Suprapubic skin (tissue), 4 donors: Measurements from ENCODE around the gene DNAI1. TPM values are rescaled to one million over a fixed set of nuclear protein-coding genes. Genes with fewer than 3 reads are reported as not detected.

Source experiments
- DNase-seq, 2 donors: peaks; one replicate each; pipeline ENCODE4 v3.0.0-alpha.2; 2019; ENCODE audit warnings: low spot score in 2 of 2
- H3K27ac ChIP-seq: fragments of 200-600 bp; sonication (generic); one replicate; pipeline ENCODE4 v1.5.1; 2019
- H3K27me3 ChIP-seq: fragments of 200-600 bp; sonication (generic); one replicate; pipeline ENCODE4 v1.5.1; 2019
- H3K36me3 ChIP-seq: fragments of 200-600 bp; sonication (generic); one replicate; pipeline ENCODE4 v1.5.1; 2019
- H3K4me1 ChIP-seq: fragments of 200-600 bp; sonication (generic); one replicate; pipeline ENCODE4 v1.5.1; 2019
- H3K4me3 ChIP-seq: fragments of 200-600 bp; sonication (generic); one replicate; pipeline ENCODE4 v1.5.1; 2019; ENCODE audit warnings: mild to moderate bottlenecking
- H3K9me3 ChIP-seq: fragments of 200-600 bp; sonication (generic); one replicate; pipeline ENCODE4 v1.5.1; 2019
- EP300 ChIP-seq: sonication (generic); formaldehyde crosslinking; IDR thresholded peaks from one replicate; pipeline ENCODE4 v1.6.1; 2017; ENCODE audit warnings: antibody characterized with exemption
- POLR2A ChIP-seq, 2 donors: fragments of 450-650 bp; IDR thresholded peaks; one replicate each; pipeline ENCODE4 v1.6.1; 2017; ENCODE audit warnings: antibody characterized with exemption in 2 of 2, mild to moderate bottlenecking in 2 of 2, moderate library complexity in 2 of 2
- POLR2AphosphoS5 ChIP-seq, 3 donors: sonication (generic); formaldehyde crosslinking; IDR thresholded peaks; one replicate each; pipeline ENCODE4 v1.6.1; 2017; ENCODE audit warnings: antibody characterized with exemption in 3 of 3
- WGBS: methylation state at CpG from one replicate; pipeline ENCODE4 v1.1.5; 2018; 5-methylcytosine and 5-hydroxymethylcytosine counted together
- total RNA-seq, 4 donors: library from RNA; depleted of rRNA; stranded (reverse); fragments of >200 nt; gene quantifications; one replicate each; pipeline ENCODE4 v1.1.0, GENCODE V29; 2016
- TF ChIP-seq, protein P1 (sequence below), 2 donors: fragments of 200-600 bp in 1 of 2; fragments of 450-650 bp in 1 of 2; sonication (generic) in 1 of 2; IDR thresholded peaks; one replicate each; pipeline ENCODE4 v1.5.1; 2016 to 2019; ENCODE audit warnings: antibody characterized with exemption in 2 of 2, mild to moderate bottlenecking in 1 of 2, moderate library complexity in 1 of 2

The DNAI1 gene
- total RNA-seq, 4 donors from 2014 or later: not detected

DNA sequence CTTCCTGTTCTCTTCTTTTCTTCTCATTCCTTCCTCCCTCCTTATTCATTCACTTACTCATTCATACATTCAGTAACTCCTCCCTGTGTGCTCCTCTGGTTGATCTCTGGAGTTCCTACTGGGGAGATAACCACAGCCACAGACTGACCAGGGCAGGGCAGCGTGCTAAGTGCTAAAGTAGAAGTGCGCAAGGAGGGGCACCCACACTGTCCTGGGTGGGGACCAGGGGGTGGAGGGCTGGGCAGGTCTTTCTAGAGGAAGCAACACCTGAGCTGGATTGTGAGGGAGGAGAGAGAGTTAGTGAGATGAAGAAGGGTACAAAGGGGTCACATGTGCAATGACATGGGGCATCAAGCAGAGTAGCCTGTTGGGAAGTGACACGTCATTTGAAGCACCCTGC, 50.3 kb downstream of the DNAI1 start:
- 92% methylated on average over 3 of the region's 3 CpGs for WGBS
- no peaks in the 10 kb centered on the region for H3K27me3 ChIP-seq
- H3K4me1 ChIP-seq: peaks cover 35% of the 10 kb centered on the region
- H3K9me3 ChIP-seq: no peaks in the 10 kb centered on the region
- TF ChIP-seq POLR2AphosphoS5 (IDR thresholded peaks at IDR 0.05): no peak
- no peak for TF ChIP-seq POLR2A (IDR thresholded peaks at IDR 0.05)
- no peak for TF ChIP-seq EP300
- TF ChIP-seq, protein P1, sequence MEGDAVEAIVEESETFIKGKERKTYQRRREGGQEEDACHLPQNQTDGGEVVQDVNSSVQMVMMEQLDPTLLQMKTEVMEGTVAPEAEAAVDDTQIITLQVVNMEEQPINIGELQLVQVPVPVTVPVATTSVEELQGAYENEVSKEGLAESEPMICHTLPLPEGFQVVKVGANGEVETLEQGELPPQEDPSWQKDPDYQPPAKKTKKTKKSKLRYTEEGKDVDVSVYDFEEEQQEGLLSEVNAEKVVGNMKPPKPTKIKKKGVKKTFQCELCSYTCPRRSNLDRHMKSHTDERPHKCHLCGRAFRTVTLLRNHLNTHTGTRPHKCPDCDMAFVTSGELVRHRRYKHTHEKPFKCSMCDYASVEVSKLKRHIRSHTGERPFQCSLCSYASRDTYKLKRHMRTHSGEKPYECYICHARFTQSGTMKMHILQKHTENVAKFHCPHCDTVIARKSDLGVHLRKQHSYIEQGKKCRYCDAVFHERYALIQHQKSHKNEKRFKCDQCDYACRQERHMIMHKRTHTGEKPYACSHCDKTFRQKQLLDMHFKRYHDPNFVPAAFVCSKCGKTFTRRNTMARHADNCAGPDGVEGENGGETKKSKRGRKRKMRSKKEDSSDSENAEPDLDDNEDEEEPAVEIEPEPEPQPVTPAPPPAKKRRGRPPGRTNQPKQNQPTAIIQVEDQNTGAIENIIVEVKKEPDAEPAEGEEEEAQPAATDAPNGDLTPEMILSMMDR (IDR thresholded peaks at IDR 0.05): no peak
- H3K4me3 ChIP-seq: no peak overlapping the region
- no peak overlapping the region for H3K27ac ChIP-seq
- DNase-seq: peak in 1 of 2 donors; percentile 38
- H3K36me3 ChIP-seq: no peaks in the 10 kb centered on the region

DNA sequence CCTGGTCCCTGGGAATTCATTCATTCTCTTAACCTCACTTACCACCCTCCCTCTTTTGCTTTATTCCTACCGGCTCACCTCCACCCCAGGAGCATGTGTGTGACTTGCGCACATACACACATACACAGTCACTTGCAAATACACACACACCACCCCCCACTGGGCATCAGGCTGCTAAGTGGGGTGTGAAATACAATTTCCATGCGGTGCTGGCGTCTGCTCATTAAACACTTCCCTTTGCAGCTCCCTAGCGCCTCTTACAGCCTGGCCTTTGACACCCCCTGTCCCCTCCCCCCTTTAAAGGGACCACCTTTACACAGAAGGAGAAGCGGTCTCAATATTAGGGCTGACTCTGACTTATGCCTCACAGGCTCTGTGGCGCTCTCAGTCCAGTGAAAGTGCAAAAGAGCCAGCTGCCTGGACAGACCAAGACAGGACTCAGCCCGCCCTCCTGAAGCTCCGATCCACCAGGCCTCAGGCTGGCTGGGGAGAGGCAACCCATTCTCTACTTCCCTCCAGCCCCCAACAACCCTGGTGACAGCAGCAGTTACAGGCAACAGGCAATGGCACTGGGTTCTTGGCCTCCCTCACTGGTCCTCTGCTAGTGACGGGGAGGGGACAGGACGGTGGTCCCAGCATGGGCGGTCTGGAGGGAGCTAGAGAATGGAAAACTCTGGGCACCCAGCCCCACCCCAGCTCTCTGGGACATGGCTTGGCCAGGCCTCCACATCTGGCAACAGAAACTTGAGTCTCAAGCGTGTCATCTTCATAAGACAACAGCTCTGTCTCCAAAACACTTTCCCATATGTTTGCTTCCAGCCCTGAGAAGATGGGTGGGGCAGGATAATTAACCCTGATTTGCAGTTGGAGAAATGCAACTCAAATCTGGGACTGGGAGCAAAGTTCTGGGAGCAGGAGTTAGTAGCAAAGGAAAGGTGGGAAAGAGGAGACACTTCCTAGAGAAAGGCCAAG, 52.2 kb downstream of the DNAI1 start:
- Histone ChIP-seq H3K27ac (peak overlapping the region; percentile 10), H3K36me3 (no peaks in the 10 kb centered on the region), H3K4me3 (no peak overlapping the region), H3K9me3 (no peaks in the 10 kb centered on the region), H3K27me3 (no peaks in the 10 kb centered on the region), H3K4me1 (peaks cover 37% of the 10 kb centered on the region)
- no peak for TF ChIP-seq POLR2AphosphoS5 (IDR thresholded peaks at IDR 0.05)
- TF ChIP-seq EP300: no peak
- TF ChIP-seq POLR2A (IDR thresholded peaks at IDR 0.05): no peak
- TF ChIP-seq, protein P1 (IDR thresholded peaks at IDR 0.05): no peak
- 55% methylated on average over 10 of the region's 13 CpGs for WGBS
- DNase-seq: no peak

DNA sequence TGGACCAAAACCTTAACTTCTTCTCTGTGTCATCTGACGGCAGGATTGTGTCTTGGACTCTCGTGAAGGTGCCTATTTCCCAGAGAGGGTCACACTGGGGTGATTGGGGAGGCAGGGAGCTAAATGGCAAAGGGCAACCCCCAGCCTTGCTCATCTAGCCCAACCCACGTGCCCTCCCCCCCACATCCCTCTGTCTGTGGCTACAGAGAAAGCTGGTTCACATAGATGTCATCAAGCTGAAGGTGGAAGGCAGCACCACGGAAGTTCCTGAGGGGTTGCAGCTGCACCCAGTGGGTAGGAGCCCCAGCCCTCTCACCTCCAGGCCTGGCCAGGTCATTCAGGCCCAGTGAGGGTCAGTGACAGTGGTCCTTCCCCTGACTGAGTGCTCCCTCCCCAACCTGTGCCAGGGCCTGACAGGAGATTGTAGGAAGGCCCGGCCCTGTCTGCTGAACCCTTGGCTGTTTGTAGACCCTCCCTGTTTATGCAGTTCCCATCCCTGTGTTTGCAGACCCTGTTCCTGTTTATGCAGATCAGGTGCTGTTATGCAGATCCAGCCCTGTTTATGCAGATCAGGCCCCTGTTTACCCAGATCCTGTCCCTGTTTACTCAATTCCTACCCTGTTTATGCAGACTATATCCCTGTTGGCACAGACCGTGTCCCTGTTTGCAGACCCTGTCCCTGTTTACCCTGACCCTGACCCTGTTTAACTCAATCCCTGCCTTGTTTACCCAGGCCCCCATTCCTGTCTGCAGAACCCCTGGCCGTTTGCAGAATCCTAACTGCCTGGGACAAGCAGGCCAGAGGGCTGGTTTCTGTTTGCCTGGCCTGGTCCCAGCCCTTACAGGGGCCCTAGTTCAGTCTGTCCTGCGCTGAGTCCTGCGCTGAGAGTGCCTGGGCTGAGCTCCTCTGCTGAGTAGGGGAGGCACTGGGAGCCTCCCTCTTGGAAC, 53.8 kb downstream of the DNAI1 start:
- peak in 1 of 2 donors; percentile 77 for DNase-seq
- no peaks in the 10 kb centered on the region for H3K27me3 ChIP-seq
- TF ChIP-seq, protein P1 (IDR thresholded peaks at IDR 0.05): no peak
- no peak for TF ChIP-seq POLR2A (IDR thresholded peaks at IDR 0.05)
- TF ChIP-seq POLR2AphosphoS5 (IDR thresholded peaks at IDR 0.05): no peak
- no peak for TF ChIP-seq EP300
- no peaks in the 10 kb centered on the region for H3K36me3 ChIP-seq
- H3K4me1 ChIP-seq: peaks cover 39% of the 10 kb centered on the region
- H3K4me3 ChIP-seq: no peak overlapping the region
- no peak overlapping the region for H3K27ac ChIP-seq
- H3K9me3 ChIP-seq: no peaks in the 10 kb centered on the region
- WGBS: 52% methylated on average over 6 of the region's 9 CpGs

DNA sequence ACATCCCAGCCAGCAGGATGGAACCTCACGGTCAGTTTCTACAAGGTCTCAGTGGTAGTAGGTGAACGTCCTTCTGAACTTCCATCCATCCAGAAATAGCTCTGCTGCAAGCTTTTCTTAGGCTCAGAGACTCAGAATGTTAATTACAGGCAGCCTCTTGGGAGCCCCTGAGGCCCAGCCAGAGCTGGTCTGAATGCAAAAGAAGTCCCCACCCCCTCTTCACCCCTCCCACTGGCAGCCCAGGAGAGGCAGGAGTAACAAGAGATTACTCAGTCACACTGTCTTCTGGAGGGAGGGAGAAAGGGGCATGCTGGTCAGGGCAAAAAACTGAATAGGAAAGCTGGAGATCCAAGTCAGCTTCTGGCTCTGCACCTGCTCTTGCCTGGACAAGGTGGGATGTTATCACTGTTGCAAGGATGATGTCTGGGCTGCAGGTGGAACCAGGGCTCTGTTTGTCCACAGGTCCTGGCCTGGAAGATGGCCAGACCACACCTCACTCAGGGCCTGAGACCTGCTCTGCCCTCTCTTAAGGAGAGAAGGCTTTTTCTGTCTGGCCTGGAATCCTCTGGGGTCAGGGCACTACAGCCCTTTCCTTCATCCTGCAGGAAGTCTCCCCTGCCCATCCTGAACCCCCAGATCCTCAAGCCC, 55.1 kb downstream of the DNAI1 start:
- Histone ChIP-seq H3K27me3 (no peaks in the 10 kb centered on the region), H3K4me3 (no peak overlapping the region), H3K36me3 (no peaks in the 10 kb centered on the region), H3K4me1 (peaks cover 47% of the 10 kb centered on the region), H3K9me3 (no peaks in the 10 kb centered on the region), H3K27ac (no peak overlapping the region)
- peak in 1 of 2 donors; percentile 73 for DNase-seq
- no peak for TF ChIP-seq EP300
- TF ChIP-seq POLR2AphosphoS5 (IDR thresholded peaks at IDR 0.05): no peak
- TF ChIP-seq, protein P1 (IDR thresholded peaks at IDR 0.05): no peak
- TF ChIP-seq POLR2A (IDR thresholded peaks at IDR 0.05): no peak
- 60% methylated on average over 2 of the region's 2 CpGs for WGBS
